CD1c-positive myeloid dendritic cell (primary cell): Measurements from ENCODE around the gene PPP1R3A.

Experiments used
- DNase-seq: peaks from one replicate; pipeline ENCODE4 v3.0.0-alpha.2; 2016; ENCODE audit errors: extremely low spot score

Gene PPP1R3A

DNA sequence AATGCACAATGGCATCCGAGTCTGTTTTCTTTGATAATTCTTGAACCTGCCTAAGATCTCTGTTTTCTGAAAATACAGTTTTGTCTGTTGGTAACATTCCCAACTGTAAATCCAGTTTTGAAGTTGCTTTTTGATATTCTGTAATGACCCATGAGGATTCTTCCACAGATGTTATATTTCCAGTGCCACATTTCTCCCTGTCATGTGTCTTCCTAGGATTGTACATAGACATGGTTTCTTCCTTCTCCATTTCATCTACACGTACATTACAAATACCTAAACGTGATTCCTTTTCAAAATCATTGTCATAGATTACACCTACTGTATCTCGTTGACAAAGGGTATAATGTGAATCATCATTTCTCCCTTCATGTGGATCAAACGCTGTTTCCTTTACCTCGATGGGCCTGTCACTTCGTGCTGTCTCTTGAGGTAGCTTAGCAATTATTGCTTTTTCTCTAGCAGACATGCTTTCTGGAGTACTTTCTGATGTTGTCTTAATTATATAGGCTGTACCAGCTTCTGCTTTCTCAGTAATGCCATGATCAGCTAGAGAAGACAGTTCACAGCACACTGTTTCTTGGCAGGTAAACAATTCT, 40.3 kb downstream of the PPP1R3A start:
- no peak for DNase-seq

DNA sequence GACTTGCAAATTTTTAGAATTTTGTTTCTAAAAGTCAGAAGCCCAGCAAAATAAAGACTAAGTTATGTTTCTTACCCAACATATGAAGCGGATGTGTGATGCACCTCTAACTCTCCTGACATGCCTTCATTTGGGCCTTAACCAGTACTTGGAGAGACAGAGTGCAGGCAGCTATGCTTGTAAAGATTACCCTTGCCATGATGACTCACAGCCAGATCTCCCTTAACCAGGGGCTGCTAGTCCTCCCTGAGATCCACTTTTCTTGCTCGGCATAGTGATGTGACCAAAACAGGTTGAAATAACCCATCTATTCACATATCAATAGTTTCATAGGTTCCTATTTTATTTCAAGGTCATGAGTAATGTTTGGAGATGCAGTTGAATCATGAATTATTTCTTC, 43.6 kb downstream of the PPP1R3A start:
- no peak for DNase-seq

DNA sequence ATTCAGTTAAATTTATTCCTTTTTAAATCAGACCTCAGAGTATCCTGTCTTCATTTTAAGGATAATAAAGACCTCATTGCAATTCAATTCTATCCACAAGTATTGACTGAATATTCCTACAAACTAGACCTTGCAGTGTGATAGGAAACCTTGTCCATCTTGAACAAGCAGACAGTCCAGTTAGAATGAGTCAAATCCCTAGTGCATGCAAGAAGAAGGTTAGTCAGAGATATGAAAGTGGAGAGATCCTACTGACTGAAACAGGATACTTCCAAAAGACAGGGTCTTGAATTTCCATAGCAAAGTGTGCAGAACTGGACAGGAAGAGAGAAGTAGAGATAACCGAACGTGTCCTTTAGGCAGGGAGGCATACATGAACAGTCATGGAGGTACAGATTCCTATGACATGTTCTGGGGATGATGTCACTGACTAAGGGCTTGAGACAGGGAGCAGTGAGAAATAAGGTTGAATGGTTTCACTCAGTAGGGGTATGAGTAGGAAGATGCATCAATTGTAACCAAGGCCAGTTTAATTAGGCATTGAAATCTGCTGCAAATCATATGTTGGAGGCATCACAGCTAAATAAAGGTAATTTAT, 45.2 kb downstream of the PPP1R3A start:
- DNase-seq = no peak

DNA sequence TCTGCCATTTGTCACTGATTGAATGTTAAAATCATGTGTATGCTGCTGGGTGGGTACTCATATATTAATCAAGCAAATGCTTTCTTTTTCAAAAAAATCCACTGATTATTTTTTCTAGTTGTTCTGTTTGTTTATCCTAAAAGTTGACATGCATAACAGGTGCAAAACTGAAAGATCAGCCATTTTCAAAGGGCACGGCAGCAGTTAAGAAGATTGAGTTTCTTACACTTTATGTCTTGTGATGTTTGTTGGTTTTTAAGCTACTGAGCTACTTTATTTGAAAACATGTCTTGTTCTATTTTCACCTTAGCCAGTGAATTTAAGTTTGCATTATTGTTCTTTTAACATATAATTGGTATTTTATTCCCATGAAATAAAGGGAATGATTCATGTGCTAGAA, 45.8 kb downstream of the PPP1R3A start:
- no peak for DNase-seq

DNA sequence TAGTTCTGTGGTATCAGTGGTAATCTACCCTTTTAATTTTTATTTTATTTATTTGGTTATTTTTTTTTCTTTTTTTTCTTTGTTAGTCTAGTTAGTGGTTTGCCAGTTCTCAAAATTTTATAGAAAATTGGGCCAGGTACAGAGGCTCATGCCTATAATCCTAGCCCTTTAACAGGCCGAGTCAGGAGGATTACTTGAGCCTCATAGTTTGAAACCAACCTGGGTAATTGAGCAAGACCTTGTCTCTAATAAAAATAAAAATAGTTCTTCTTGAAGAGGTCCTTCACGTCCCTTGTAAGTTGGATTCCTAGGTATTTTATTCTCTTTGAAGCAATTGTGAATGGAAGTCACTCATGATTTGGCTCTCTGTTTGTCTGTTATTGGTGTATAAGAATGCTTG, 51.5 kb downstream of the PPP1R3A start:
- no peak for DNase-seq

DNA sequence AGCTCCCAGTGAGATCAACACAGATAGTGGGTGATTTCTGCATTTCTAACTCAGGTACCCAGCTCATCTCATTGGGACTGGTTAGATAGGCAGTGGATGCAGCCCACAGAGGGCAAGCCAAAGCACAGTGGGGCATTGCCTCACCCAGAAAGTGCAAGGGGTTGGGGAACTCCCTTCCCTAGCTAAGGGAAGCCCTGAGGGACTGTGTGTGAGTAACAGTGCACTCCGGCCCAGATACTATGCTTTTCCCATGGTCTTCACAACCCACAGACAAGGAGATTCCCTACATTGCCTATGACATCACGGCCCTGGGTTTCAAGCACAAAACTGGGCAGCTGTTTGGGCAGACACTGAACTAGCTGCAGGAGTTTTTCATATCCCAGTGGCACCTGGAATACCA, 62.8 kb downstream of the PPP1R3A start:
- no peak for DNase-seq

DNA sequence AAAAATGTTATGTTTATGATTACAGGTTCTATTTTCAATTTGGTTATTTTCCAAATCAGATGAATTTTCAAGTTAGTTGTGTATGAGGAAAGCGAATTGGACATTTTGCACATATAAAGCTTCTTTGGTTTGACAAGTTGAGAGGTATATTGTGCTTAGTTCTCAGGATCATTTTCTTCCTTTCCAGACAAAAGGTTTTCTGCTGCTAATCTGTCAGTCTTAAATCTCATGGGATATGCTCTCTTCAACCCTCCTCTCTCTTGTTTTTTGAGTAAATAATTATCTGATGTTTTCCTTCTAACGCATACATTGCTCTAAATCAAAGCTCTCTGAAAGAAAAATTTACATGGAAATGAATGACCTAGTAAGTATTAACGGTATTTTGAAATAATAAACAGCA, 77.9 kb downstream of the PPP1R3A start:
- DNase-seq = no peak

DNA sequence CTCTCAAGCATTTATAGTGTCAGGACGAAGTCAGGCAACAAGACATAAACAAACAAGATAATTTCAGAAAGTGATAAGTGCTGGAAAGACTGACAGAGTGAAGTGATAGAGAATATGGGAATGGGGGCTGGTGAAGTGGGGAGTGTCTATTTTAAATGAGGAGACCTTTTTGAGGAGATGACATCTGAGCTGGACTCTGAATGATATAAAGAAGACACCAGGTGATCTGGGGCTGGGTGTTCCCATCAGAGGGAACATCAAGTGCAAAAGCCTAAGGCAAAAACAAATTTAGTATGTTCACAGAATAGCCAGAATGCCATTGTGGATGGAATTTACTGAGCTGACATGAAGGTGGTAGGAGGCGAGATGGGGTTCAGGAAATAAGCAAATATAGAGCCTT, 83.4 kb downstream of the PPP1R3A start:
- no peak for DNase-seq

DNA sequence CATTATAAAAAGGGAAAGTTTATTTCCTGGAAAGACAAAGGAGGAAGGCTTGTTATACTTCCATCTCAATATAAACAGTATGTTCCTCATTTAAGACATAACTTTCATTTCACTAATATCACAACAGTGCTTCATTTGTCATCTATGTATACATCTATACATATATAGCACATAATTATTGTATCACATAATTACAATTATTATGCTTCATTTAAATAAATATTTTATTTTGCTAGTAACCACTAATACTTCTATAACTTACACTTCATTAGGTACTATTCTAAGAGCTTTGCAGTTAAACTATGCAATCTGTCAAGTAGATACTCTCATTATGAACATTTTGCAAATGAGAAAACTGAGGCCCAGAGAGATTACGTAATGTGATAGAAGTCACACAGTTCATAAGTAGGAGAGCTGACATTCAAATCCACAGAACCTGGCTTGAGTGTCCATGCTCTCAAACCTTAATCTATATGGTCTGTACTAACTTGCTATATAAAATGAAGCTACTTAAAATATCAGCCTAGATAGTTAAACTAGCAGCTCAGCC, 86.5 kb downstream of the PPP1R3A start:
- no peak for DNase-seq

DNA sequence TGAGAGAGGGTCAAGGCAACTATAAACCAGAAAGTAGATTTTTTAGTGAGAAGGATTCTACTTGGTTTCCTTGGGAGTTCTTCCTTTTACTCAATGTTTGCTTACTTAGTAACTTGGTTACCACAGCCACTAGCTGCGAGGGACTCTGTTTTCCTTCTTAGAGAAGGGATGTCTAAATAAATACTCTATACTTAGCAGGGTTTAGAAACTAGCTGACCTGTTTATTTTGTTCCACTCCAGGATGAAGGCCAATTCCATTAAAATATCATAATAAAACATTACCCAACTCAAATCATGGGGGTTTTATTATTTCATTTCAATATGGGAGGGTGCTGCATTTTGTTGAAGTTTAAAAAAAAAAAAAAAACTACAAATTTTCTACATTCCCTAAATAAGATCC, 87.3 kb downstream of the PPP1R3A start:
- no peak for DNase-seq

DNA sequence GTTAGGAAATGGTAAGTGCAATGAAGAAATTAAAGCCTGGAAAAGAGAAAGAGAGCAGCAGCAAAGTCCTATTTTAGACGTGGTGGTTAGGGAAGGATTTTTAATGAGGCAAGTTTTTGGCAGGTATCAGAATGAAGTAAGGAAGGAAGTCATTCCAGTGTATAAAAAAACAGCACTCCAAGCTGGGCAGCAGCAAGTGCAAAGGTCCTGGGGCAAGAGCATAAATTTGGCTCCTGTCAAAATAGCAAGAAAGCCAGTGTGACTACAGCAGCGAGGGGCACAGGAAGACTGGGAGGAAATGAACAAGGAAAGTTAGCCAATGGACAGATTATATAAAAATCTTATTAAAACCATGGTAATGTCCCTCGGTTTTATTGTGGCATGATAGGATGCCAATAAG, 90.2 kb downstream of the PPP1R3A start:
- no peak for DNase-seq
